Gastrocnemius medialis (tissue), 4 donors: ENCODE data around the gene TSC22D4. TPM values are rescaled to one million over a fixed set of nuclear protein-coding genes. Genes with fewer than 3 reads are reported as not detected.
A peak's percentile ranks its signal among the peaks of the same experiment; 100 is the strongest.

Source experiments
- ATAC-seq, 2 donors: fragments of 150-250 bp; one replicate each; pipeline ENCODE4 v1.9.1; 2016
- DNase-seq, 2 donors: peaks; one replicate each; pipeline ENCODE4 v3.0.0-alpha.2; 2019
- H3K27ac ChIP-seq, 4 donors: fragments of 200-600 bp; sonication (generic); 1 replicate in 1 of 4; 2 replicates in 3 of 4; pipeline ENCODE4 v1.5.1; 2016 to 2018; ENCODE audit warnings: mild to moderate bottlenecking in 2 of 4, moderate library complexity in 1 of 4
- H3K27me3 ChIP-seq, 3 donors: fragments of 200-600 bp; sonication (generic) in 2 of 3; 1 replicate in 1 of 3; 2 replicates in 2 of 3; pipeline versions ENCODE4 v1.5.1 to v1.6.0; 2016 to 2019; ENCODE audit warnings: mild to moderate bottlenecking in 1 of 3, moderate library complexity in 1 of 3
- H3K36me3 ChIP-seq, 2 donors: fragments of 200-600 bp; sonication (generic) in 1 of 2; one replicate each; pipeline ENCODE4 v1.5.1; 2017 to 2018
- H3K4me1 ChIP-seq, 2 donors: fragments of 200-600 bp; sonication (generic) in 1 of 2; one replicate each; pipeline ENCODE4 v1.5.1; 2016 to 2017; ENCODE audit warnings: mild to moderate bottlenecking in 2 of 2
- H3K4me3 ChIP-seq, 4 donors: fragments of 200-600 bp; sonication (generic) in 3 of 4; 1 replicate in 1 of 4; 2 replicates in 3 of 4; pipeline ENCODE4 v1.5.1; 2016 to 2019; ENCODE audit warnings: mild to moderate bottlenecking in 2 of 4
- H3K9me3 ChIP-seq, 3 donors: fragments of 200-600 bp; sonication (generic) in 2 of 3; 1 replicate in 1 of 3; 2 replicates in 2 of 3; pipeline ENCODE4 v1.5.1; 2016 to 2019
- CTCF ChIP-seq, 5 experiments: fragments of 450-650 bp in 3 of 5; fragments of 200-600 bp in 2 of 5; sonication (generic) in 2 of 5; IDR thresholded peaks in 4 of 5; conservative IDR thresholded peaks in 1 of 5; 1 replicate in 4 of 5; 2 replicates in 1 of 5; pipeline ENCODE4 v1.5.1; 2016 to 2019; ENCODE audit warnings: antibody characterized with exemption in 5 of 5, mild to moderate bottlenecking in 3 of 5, moderate library complexity in 3 of 5
- POLR2A ChIP-seq, 2 donors: fragments of 450-650 bp; IDR thresholded peaks; one replicate each; pipeline ENCODE4 v1.6.1; 2017; ENCODE audit warnings: antibody characterized with exemption in 2 of 2, mild to moderate bottlenecking in 2 of 2, moderate library complexity in 2 of 2
- in situ Hi-C, 4 donors: fragments of 200-750 bp; cut with MboI; loops; one replicate each; pipeline versions ENCODE4 v1.15.0 to v1.8.0; 2017; ENCODE audit warnings: low sequenced_read_pairs in 4 of 4
- intact Hi-C: fragments of 100-400 bp; cut with DNase I; formaldehyde crosslinking; loops from one replicate; pipeline ENCODE4 v1.15.1; 2023; ENCODE audit warnings: low total_unique reads
- total RNA-seq, 4 donors: library from RNA; depleted of rRNA; stranded (reverse); fragments of >200 nt; gene quantifications; one replicate each; pipeline versions ENCODE4 v1.1.0 to v1.2.3, GENCODE V29; 2016

Gene TSC22D4
- total RNA-seq, 4 donors from 2014 or later: 14.3 to 25.5 (median 21.2) TPM

GRCh38 chr7:100482728-100483089 lies 3.7 kb upstream of the TSC22D4 start:
- Histone ChIP-seq H3K27ac (no peak overlapping the region), H3K9me3 (no peaks in the 10 kb centered on the region), H3K4me3 (peak overlapping the region; percentile 54 to 88 (median 60)), H3K36me3 (no peaks in the 10 kb centered on the region), H3K27me3 (no peaks in the 10 kb centered on the region), H3K4me1 (peaks cover 11 to 17% of the 10 kb centered on the region in 2 donors)
- no peak for TF ChIP-seq CTCF (IDR thresholded peaks at IDR 0.05 in 4 of 5, conservative IDR thresholded peaks at IDR 0.05 in 1 of 5)
- TF ChIP-seq POLR2A (IDR thresholded peaks at IDR 0.05): no peak
- DNase-seq (no peak), ATAC-seq (no peak)
- in situ Hi-C loops (no loop called here), intact Hi-C loops (loop anchor here (1.0 to 5.0 kb wide), 2 partner anchors 13 to 80 kb away; no protein-coding TSS in a partner anchor)

GRCh38 chr7:100481466-100481865 lies 2.5 kb upstream of the TSC22D4 start:
- in situ Hi-C loops (no loop called here), intact Hi-C loops (loop anchor here (5.0 kb wide), 1 partner anchor 81 kb away; no protein-coding TSS in a partner anchor)
- ATAC-seq (no peak), DNase-seq (no peak)
- H3K9me3 ChIP-seq: no peaks in the 10 kb centered on the region
- H3K4me3 ChIP-seq: no peak overlapping the region
- no peaks in the 10 kb centered on the region for H3K27me3 ChIP-seq
- peaks cover 24 to 29% of the 10 kb centered on the region in 2 donors for H3K4me1 ChIP-seq
- no peak overlapping the region for H3K27ac ChIP-seq
- TF ChIP-seq CTCF (IDR thresholded peaks at IDR 0.05 in 4 of 5, conservative IDR thresholded peaks at IDR 0.05 in 1 of 5): no peak
- TF ChIP-seq POLR2A (IDR thresholded peaks at IDR 0.05): no peak
- H3K36me3 ChIP-seq: no peaks in the 10 kb centered on the region

GRCh38 chr7:100477871-100478267 lies 1.1 kb downstream of the TSC22D4 start:
- ATAC-seq: no peak
- Histone ChIP-seq H3K9me3 (no peaks in the 10 kb centered on the region), H3K4me1 (peaks cover 34 to 39% of the 10 kb centered on the region in 2 donors), H3K36me3 (peaks cover 0 to 11% of the 10 kb centered on the region in 2 donors), H3K4me3 (peak overlapping the region; percentile 96 to 100 (median 98)), H3K27me3 (no peaks in the 10 kb centered on the region), H3K27ac (peak overlapping the region; percentile 90 to 99 (median 94))
- in situ Hi-C loops (loop anchor here in 3 of 4 donors (5.0 to 10.0 kb wide), 3 partner anchors 64 to 217 kb away; partner anchors contain the start of gene GIGYF1 (in 2 of the 3)), intact Hi-C loops (loop anchor here (2.0 to 10.0 kb wide), 4 partner anchors 41 to 227 kb away; partner anchors contain the start of genes AGFG2, GNB2, POP7 and PPP1R35)
- DNase-seq: no peak
- TF ChIP-seq POLR2A (IDR thresholded peaks at IDR 0.05): no peak
- TF ChIP-seq CTCF (IDR thresholded peaks at IDR 0.05 in 4 of 5, conservative IDR thresholded peaks at IDR 0.05 in 1 of 5): no peak

- peaks cover 0 to 11% of the 10 kb centered on the region in 2 donors for H3K36me3 ChIP-seq
- intact Hi-C loops: loop anchor here (10.0 kb wide), 2 partner anchors 198 to 228 kb away; partner anchors contain the start of genes GNB2 and POP7
- no peaks in the 10 kb centered on the region for H3K9me3 ChIP-seq
- H3K4me1 ChIP-seq: peaks cover 32 to 37% of the 10 kb centered on the region in 2 donors
- DNase-seq (no peak), ATAC-seq (no peak)
- in situ Hi-C loops: loop anchor here in 3 of 4 donors (5.0 to 10.0 kb wide), 3 partner anchors 65 to 218 kb away; partner anchors contain the start of gene GIGYF1 (in 2 of the 3)
- peak overlapping the region; percentile 90 to 99 (median 94) for H3K27ac ChIP-seq
- H3K4me3 ChIP-seq: peak overlapping the region; percentile 96 to 100 (median 98)
- H3K27me3 ChIP-seq: no peaks in the 10 kb centered on the region
- TF ChIP-seq CTCF (IDR thresholded peaks at IDR 0.05 in 4 of 5, conservative IDR thresholded peaks at IDR 0.05 in 1 of 5): no peak
- TF ChIP-seq POLR2A (IDR thresholded peaks at IDR 0.05): no peak
Observed at GRCh38 chr7:100476903-100477870, 1.8 kb downstream of the TSC22D4 start.
